Liver (tissue), 9 donors: ENCODE measurements around the gene TMEM178B. TPM values are rescaled to one million over a fixed set of nuclear protein-coding genes. Genes with fewer than 3 reads are reported as not detected.

Source experiments
- DNase-seq: peaks from one replicate; pipeline ENCODE4 v3.0.0-alpha.2; 2017; ENCODE audit warnings: low spot score
- H3K27ac ChIP-seq, 2 donors: one replicate each; pipeline ENCODE4 v1.7.0; 2013; ENCODE audit warnings: inconsistent platforms in 2 of 2, low read length in 2 of 2, control low read depth in 1 of 2, low read depth in 1 of 2, mild to moderate bottlenecking in 1 of 2
- H3K27me3 ChIP-seq, 4 donors: one replicate each; pipeline versions ENCODE4 v1.6.1 to v1.7.0; 2013; ENCODE audit warnings: low read length in 3 of 4, inconsistent platforms in 1 of 4, mild to moderate bottlenecking in 1 of 4, moderate library complexity in 1 of 4; ENCODE audit not compliant: control insufficient read depth in 4 of 4, insufficient read depth in 4 of 4
- H3K36me3 ChIP-seq, 4 donors: one replicate each; pipeline versions ENCODE4 v1.6.1 to v1.7.0; 2013; ENCODE audit warnings: low read length in 3 of 4, mild to moderate bottlenecking in 3 of 4, low read depth in 1 of 4, moderate library complexity in 1 of 4; ENCODE audit not compliant: control insufficient read depth in 4 of 4, insufficient read depth in 3 of 4
- H3K4me1 ChIP-seq, 4 donors: one replicate each; pipeline versions ENCODE4 v1.6.1 to v1.7.0; 2013; ENCODE audit warnings: low read length in 3 of 4, mild to moderate bottlenecking in 3 of 4, moderate library complexity in 1 of 4; ENCODE audit not compliant: control insufficient read depth in 4 of 4, insufficient read depth in 4 of 4
- H3K4me3 ChIP-seq, 3 donors: one replicate each; pipeline versions ENCODE4 v1.6.1 to v1.7.0; 2013; ENCODE audit warnings: low read length in 3 of 3, control low read depth in 1 of 3, low read depth in 1 of 3, mild to moderate bottlenecking in 1 of 3
- H3K9ac ChIP-seq, 2 donors: one replicate each; pipeline ENCODE4 v1.7.0; 2013; ENCODE audit warnings: low read length in 2 of 2, mild to moderate bottlenecking in 2 of 2, moderate library complexity in 2 of 2, control low read depth in 1 of 2, low read depth in 1 of 2
- H3K9me3 ChIP-seq, 4 donors: one replicate each; pipeline versions ENCODE4 v1.6.1 to v1.7.0; 2013; ENCODE audit warnings: low read length in 3 of 4; ENCODE audit not compliant: control insufficient read depth in 4 of 4
- FOXA2 ChIP-seq: IDR thresholded peaks from 2 replicates; pipeline ENCODE4 v1.6.1; 2016; ENCODE audit warnings: antibody characterized with exemption
- GABPA ChIP-seq, 2 donors: IDR thresholded peaks in 1 of 2; conservative IDR thresholded peaks in 1 of 2; 2 replicates each; pipeline ENCODE4 v1.6.1; 2016; ENCODE audit warnings: antibody characterized with exemption in 2 of 2, mild to moderate bottlenecking in 1 of 2, moderate library complexity in 1 of 2
- HNF4A ChIP-seq, 2 donors: conservative IDR thresholded peaks; 2 replicates each; pipeline ENCODE4 v1.6.1; 2016; ENCODE audit warnings: antibody characterized with exemption in 2 of 2, mild to moderate bottlenecking in 2 of 2
- HNF4G ChIP-seq: IDR thresholded peaks from 2 replicates; pipeline ENCODE4 v1.6.1; 2016; ENCODE audit warnings: antibody characterized with exemption
- JUND ChIP-seq, 2 donors: IDR thresholded peaks; 2 replicates each; pipeline ENCODE4 v1.6.1; 2016; ENCODE audit warnings: antibody characterized with exemption in 2 of 2
- NR2F2 ChIP-seq: IDR thresholded peaks from 2 replicates; pipeline ENCODE4 v1.6.1; 2016; ENCODE audit warnings: antibody characterized with exemption
- RAD21 ChIP-seq, 2 donors: IDR thresholded peaks; 2 replicates each; pipeline ENCODE4 v1.6.1; 2016; ENCODE audit warnings: antibody characterized with exemption in 2 of 2, mild to moderate bottlenecking in 2 of 2
- RXRA ChIP-seq, 2 donors: IDR thresholded peaks; 2 replicates each; pipeline ENCODE4 v1.6.1; 2017 to 2018; ENCODE audit warnings: antibody characterized with exemption in 2 of 2, mild to moderate bottlenecking in 1 of 2
- SP1 ChIP-seq: IDR thresholded peaks from 2 replicates; pipeline ENCODE4 v1.6.1; 2018; ENCODE audit warnings: antibody characterized with exemption, mild to moderate bottlenecking
- TAF1 ChIP-seq: conservative IDR thresholded peaks from 2 replicates; pipeline ENCODE4 v1.6.1; 2016; ENCODE audit warnings: antibody characterized with exemption, mild to moderate bottlenecking
- YY1 ChIP-seq: IDR thresholded peaks from 2 replicates; pipeline ENCODE4 v1.6.1; 2016; ENCODE audit warnings: antibody characterized with exemption, mild to moderate bottlenecking
- WGBS: extraction: QIAGEN DNeasy Blood & Tissue Kit; methylation state at CpG from one replicate; pipeline ENCODE4 v1.1.7; 2013; 5-methylcytosine and 5-hydroxymethylcytosine counted together
- polyA plus RNA-seq, 2 donors: library from polyadenylated mRNA; stranded (reverse) in 1 of 2; unstranded in 1 of 2; fragments of 200-250 nt in 1 of 2; fragments of >200 nt in 1 of 2; fragmentation: Nextera tagmentation in 1 of 2; extraction: Ambion mirVana in 1 of 2; gene quantifications; one replicate each; pipeline versions ENCODE4 v1.2.1 to v1.2.3, GENCODE V29; 2013 to 2015
- total RNA-seq, 2 donors: library from RNA; depleted of rRNA; stranded (reverse); fragments of >200 nt; gene quantifications; one replicate each; pipeline ENCODE4 v1.2.3, GENCODE V29; 2014
- TF ChIP-seq, protein P1 (sequence below): IDR thresholded peaks from 2 replicates; pipeline ENCODE4 v1.6.1; 2016; ENCODE audit warnings: antibody characterized with exemption
- TF ChIP-seq, protein P2 (sequence below): IDR thresholded peaks from 2 replicates; pipeline ENCODE4 v1.6.1; 2016; ENCODE audit warnings: antibody characterized with exemption, mild to moderate bottlenecking
- TF ChIP-seq, protein P3 (sequence below): IDR thresholded peaks from 2 replicates; pipeline ENCODE4 v1.6.1; 2016; ENCODE audit warnings: antibody characterized with exemption
- TF ChIP-seq, protein P4 (sequence below): fragments of 150-350 bp; IDR thresholded peaks from 2 replicates; pipeline ENCODE4 v1.5.1; 2017; ENCODE audit warnings: improper control_type of control experiment, low read depth, low read length; ENCODE audit not compliant: missing input control
- TF ChIP-seq, protein P5 (sequence below): IDR thresholded peaks from 2 replicates; pipeline ENCODE4 v1.6.1; 2016; ENCODE audit warnings: antibody characterized with exemption
- donor health status: healthy.
- donor health status: healthy.
- donor health status: healthy.
- donor health status: healthy.
- donor health status: healthy.

The TMEM178B gene
- total and polyA plus RNA-seq, 4 donors = under 0.01 to 0.02 (median under 0.01) TPM; not detected in 1

GRCh38 chr7:141431711-141432110 is 357.8 kb downstream of the TMEM178B start:
- WGBS = 92% methylated on average over 1 of the region's 1 CpG
- Histone ChIP-seq H3K36me3 (no peaks in the 10 kb centered on the region), H3K4me1 (no peaks in the 10 kb centered on the region), H3K9me3 (peaks cover 0 to 3% (median 0%) of the 10 kb centered on the region in 4 donors), H3K27me3 (peaks cover 0 to 3% (median 0%) of the 10 kb centered on the region in 4 donors), H3K9ac (no peak overlapping the region), H3K27ac (no peak overlapping the region), H3K4me3 (no peak overlapping the region)
- no peak for DNase-seq
- TF ChIP-seq NR2F2 (no peak), RXRA (IDR thresholded peaks at IDR 0.05) (no peak), RAD21 (IDR thresholded peaks at IDR 0.05) (no peak), JUND (IDR thresholded peaks at IDR 0.05) (no peak), HNF4A (conservative IDR thresholded peaks at IDR 0.05) (no peak), FOXA2 (no peak), YY1 (no peak), SP1 (no peak)
- TF ChIP-seq, protein P1, sequence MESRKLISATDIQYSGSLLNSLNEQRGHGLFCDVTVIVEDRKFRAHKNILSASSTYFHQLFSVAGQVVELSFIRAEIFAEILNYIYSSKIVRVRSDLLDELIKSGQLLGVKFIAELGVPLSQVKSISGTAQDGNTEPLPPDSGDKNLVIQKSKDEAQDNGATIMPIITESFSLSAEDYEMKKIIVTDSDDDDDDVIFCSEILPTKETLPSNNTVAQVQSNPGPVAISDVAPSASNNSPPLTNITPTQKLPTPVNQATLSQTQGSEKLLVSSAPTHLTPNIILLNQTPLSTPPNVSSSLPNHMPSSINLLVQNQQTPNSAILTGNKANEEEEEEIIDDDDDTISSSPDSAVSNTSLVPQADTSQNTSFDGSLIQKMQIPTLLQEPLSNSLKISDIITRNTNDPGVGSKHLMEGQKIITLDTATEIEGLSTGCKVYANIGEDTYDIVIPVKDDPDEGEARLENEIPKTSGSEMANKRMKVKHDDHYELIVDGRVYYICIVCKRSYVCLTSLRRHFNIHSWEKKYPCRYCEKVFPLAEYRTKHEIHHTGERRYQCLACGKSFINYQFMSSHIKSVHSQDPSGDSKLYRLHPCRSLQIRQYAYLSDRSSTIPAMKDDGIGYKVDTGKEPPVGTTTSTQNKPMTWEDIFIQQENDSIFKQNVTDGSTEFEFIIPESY = no peak
- TF ChIP-seq, protein P2, sequence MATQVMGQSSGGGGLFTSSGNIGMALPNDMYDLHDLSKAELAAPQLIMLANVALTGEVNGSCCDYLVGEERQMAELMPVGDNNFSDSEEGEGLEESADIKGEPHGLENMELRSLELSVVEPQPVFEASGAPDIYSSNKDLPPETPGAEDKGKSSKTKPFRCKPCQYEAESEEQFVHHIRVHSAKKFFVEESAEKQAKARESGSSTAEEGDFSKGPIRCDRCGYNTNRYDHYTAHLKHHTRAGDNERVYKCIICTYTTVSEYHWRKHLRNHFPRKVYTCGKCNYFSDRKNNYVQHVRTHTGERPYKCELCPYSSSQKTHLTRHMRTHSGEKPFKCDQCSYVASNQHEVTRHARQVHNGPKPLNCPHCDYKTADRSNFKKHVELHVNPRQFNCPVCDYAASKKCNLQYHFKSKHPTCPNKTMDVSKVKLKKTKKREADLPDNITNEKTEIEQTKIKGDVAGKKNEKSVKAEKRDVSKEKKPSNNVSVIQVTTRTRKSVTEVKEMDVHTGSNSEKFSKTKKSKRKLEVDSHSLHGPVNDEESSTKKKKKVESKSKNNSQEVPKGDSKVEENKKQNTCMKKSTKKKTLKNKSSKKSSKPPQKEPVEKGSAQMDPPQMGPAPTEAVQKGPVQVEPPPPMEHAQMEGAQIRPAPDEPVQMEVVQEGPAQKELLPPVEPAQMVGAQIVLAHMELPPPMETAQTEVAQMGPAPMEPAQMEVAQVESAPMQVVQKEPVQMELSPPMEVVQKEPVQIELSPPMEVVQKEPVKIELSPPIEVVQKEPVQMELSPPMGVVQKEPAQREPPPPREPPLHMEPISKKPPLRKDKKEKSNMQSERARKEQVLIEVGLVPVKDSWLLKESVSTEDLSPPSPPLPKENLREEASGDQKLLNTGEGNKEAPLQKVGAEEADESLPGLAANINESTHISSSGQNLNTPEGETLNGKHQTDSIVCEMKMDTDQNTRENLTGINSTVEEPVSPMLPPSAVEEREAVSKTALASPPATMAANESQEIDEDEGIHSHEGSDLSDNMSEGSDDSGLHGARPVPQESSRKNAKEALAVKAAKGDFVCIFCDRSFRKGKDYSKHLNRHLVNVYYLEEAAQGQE = no peak
- TF ChIP-seq, protein P3, sequence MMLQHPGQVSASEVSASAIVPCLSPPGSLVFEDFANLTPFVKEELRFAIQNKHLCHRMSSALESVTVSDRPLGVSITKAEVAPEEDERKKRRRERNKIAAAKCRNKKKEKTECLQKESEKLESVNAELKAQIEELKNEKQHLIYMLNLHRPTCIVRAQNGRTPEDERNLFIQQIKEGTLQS = no peak

- 86% methylated on average over 2 of the region's 2 CpGs for WGBS
- no peaks in the 10 kb centered on the region for H3K4me1 ChIP-seq
- no peak overlapping the region for H3K27ac ChIP-seq
- H3K9ac ChIP-seq = no peak overlapping the region
- no peaks in the 10 kb centered on the region for H3K9me3 ChIP-seq
- no peak overlapping the region for H3K4me3 ChIP-seq
- no peaks in the 10 kb centered on the region for H3K36me3 ChIP-seq
- DNase-seq = no peak
- TF ChIP-seq HNF4G (no peak), JUND (IDR thresholded peaks at IDR 0.05) (no peak), NR2F2 (no peak), RXRA (IDR thresholded peaks at IDR 0.05) (no peak), GABPA (IDR thresholded peaks at IDR 0.05 in 1 of 2, conservative IDR thresholded peaks at IDR 0.05 in 1 of 2) (no peak), SP1 (no peak), TAF1 (no peak), YY1 (no peak)
- TF ChIP-seq, protein P4, sequence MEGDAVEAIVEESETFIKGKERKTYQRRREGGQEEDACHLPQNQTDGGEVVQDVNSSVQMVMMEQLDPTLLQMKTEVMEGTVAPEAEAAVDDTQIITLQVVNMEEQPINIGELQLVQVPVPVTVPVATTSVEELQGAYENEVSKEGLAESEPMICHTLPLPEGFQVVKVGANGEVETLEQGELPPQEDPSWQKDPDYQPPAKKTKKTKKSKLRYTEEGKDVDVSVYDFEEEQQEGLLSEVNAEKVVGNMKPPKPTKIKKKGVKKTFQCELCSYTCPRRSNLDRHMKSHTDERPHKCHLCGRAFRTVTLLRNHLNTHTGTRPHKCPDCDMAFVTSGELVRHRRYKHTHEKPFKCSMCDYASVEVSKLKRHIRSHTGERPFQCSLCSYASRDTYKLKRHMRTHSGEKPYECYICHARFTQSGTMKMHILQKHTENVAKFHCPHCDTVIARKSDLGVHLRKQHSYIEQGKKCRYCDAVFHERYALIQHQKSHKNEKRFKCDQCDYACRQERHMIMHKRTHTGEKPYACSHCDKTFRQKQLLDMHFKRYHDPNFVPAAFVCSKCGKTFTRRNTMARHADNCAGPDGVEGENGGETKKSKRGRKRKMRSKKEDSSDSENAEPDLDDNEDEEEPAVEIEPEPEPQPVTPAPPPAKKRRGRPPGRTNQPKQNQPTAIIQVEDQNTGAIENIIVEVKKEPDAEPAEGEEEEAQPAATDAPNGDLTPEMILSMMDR = no peak
- TF ChIP-seq, protein P3 = no peak
- TF ChIP-seq, protein P5, sequence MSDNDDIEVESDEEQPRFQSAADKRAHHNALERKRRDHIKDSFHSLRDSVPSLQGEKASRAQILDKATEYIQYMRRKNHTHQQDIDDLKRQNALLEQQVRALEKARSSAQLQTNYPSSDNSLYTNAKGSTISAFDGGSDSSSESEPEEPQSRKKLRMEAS = no peak
- H3K27me3 ChIP-seq = no peaks in the 10 kb centered on the region
These were observed 359.8 kb downstream of the TMEM178B start for GRCh38 chr7:141433698-141434097.
